Fibroblast of the aortic adventitia (primary cell): Measurements from ENCODE around the gene SYT14. TPM values are rescaled to one million over a fixed set of nuclear protein-coding genes. Genes with fewer than 3 reads are reported as not detected.
"Not testable (repeated sequence)": the region's sequence is repeated elsewhere in the genome, so short reads cannot be mapped to it uniquely, and the experiment has no call there.

Experiments
- DNase-seq: peaks from one replicate; pipeline ENCODE4 v3.0.0-alpha.2; 2010; ENCODE audit warnings: low read depth
- H3K4me3 ChIP-seq: 2 replicates; pipeline ENCODE4 v1.5.1; 2011; ENCODE audit warnings: low read depth, mild to moderate bottlenecking, control low read depth, low read length, moderate library complexity
- CTCF ChIP-seq: IDR thresholded peaks from 2 replicates; pipeline ENCODE4 v1.5.1; 2011; ENCODE audit warnings: mild to moderate bottlenecking, low read length, control low read depth, inconsistent platforms; ENCODE audit not compliant: insufficient read depth
- total RNA-seq: library from RNA; depleted of rRNA; stranded (reverse); fragments of >200 nt; gene quantifications from 2 replicates; pipeline ENCODE4 v1.2.3, GENCODE V29; 2012; ENCODE audit warnings: low replicate concordance

Gene SYT14
- total RNA-seq, 1 donor = 35.0 TPM

- H3K4me3 ChIP-seq = no peak overlapping the region
- no peak for DNase-seq
- TF ChIP-seq CTCF = peak; percentile 21
Measured at GRCh38 chr1:209899948-209900347, 38.1 kb upstream of the SYT14 start.

- no peak for TF ChIP-seq CTCF
- DNase-seq = peak; percentile 73
Measured at GRCh38 chr1:209900734-209901133, 37.3 kb upstream of the SYT14 start.

GRCh38 chr1:209901211-209901610 lies 36.8 kb upstream of the SYT14 start:
- no peak for TF ChIP-seq CTCF
- no peak overlapping the region for H3K4me3 ChIP-seq
- no peak for DNase-seq

More at GRCh38 chr1:209900734-209901133, 37.3 kb upstream of the SYT14 start:
- H3K4me3 ChIP-seq = no peak overlapping the region

GRCh38 chr1:209904774-209905173 lies 33.2 kb upstream of the SYT14 start:
- DNase-seq, H3K4me3 ChIP-seq: not testable (repeated sequence)

GRCh38 chr1:209911746-209912145 lies 26.3 kb upstream of the SYT14 start:
- H3K4me3 ChIP-seq = no peak overlapping the region
- no peak for DNase-seq
- TF ChIP-seq CTCF = no peak

- H3K4me3 ChIP-seq = no peak overlapping the region
- no peak for DNase-seq
- no peak for TF ChIP-seq CTCF
Measured at GRCh38 chr1:209912306-209912705, 25.7 kb upstream of the SYT14 start.

- DNase-seq, H3K4me3 ChIP-seq: not testable (repeated sequence)
Measured at GRCh38 chr1:209919637-209920036, 18.4 kb upstream of the SYT14 start.

- H3K4me3 ChIP-seq = no peak overlapping the region
- no peak for DNase-seq
- TF ChIP-seq CTCF = no peak
Measured at GRCh38 chr1:209920844-209921243, 17.2 kb upstream of the SYT14 start.
